Measurements from ENCODE around the gene MC5R.
"Not testable (repeated sequence)": the region's sequence is repeated elsewhere in the genome, so short reads cannot be mapped to it uniquely, and the experiment has no call there.

MC5R gene

GRCh38 chr18:13849791-13850190, 25.8 kb downstream of the MC5R start:
- DNase-seq (ENCODE audit: low read depth in 2 of 2): no peak

GRCh38 chr18:13862898-13863297, 38.9 kb downstream of the MC5R start:
- not testable (repeated sequence) for DNase-seq (ENCODE audit: low read depth in 2 of 2)

- no peak for DNase-seq (ENCODE audit: low read depth in 2 of 2)
These were observed 44.7 kb downstream of the MC5R start for GRCh38 chr18:13868501-13869271.

- no peak for DNase-seq (ENCODE audit: low read depth in 2 of 2)
These were observed 47.8 kb downstream of the MC5R start for GRCh38 chr18:13871701-13872100.

GRCh38 chr18:13872373-13872772, 48.4 kb downstream of the MC5R start:
- DNase-seq (ENCODE audit: low read depth in 2 of 2): no peak

- no peak for DNase-seq (ENCODE audit: low read depth in 2 of 2)
These were observed 49.0 kb downstream of the MC5R start for GRCh38 chr18:13872932-13873331.

GRCh38 chr18:13874558-13874957, 50.6 kb downstream of the MC5R start:
- DNase-seq (ENCODE audit: low read depth in 2 of 2): no peak

All from fibroblast of skin of left quadriceps (primary cell).